A673 (cell line): ENCODE data around the gene CSGALNACT2. TPM values are rescaled to one million over a fixed set of nuclear protein-coding genes. Genes with fewer than 3 reads are reported as not detected.
"Not testable (repeated sequence)": the region's sequence is repeated elsewhere in the genome, so short reads cannot be mapped to it uniquely, and the experiment has no call there.

ENCODE experiments used
- BruUV-seq: library from RNA; stranded (reverse); fragments of 400-500 nt; replicated peaks from 2 replicates; lab custom pipeline; 2021; lab: Mats Ljungman, UMichigan
- CTCF ChIA-PET: fragments of 300-600 bp; sonication (Branson Sonifier 250); formaldehyde crosslinking; loops from one replicate; lab custom pipeline; 2022; ENCODE audit warnings: antibody characterized with exemption; lab: Charles Lee
- POLR2A ChIA-PET: fragments of 300-600 bp; sonication (Branson Sonifier 250); formaldehyde crosslinking; loops from one replicate; lab custom pipeline; 2022; ENCODE audit warnings: antibody characterized with exemption; ENCODE audit not compliant: low non-redundant PET; lab: Charles Lee
- DNase-seq: peaks from one replicate; pipeline ENCODE4 v3.0.0-alpha.2; 2015; ENCODE audit warnings: low spot score
- H3K27ac ChIP-seq: fragments of 200-600 bp; sonication (generic); 2 replicates; pipeline ENCODE4 v1.5.1; 2016; ENCODE audit warnings: mixed run types, low read depth, mild to moderate bottlenecking, mixed read lengths, antibody characterized with exemption, low read length; ENCODE audit not compliant: poor library complexity, severe bottlenecking
- H3K27me3 ChIP-seq: fragments of 200-600 bp; sonication (generic); replicated peaks from 2 replicates; pipeline ENCODE4 v1.6.1; 2017; ENCODE audit warnings: mixed run types, low read depth, mild to moderate bottlenecking, mixed read lengths, antibody characterized with exemption, low read length; ENCODE audit not compliant: insufficient read depth, poor library complexity
- H3K36me3 ChIP-seq: fragments of 200-600 bp; sonication (generic); 2 replicates; pipeline ENCODE4 v1.6.1; 2016; ENCODE audit warnings: mixed run types, mild to moderate bottlenecking, mixed read lengths, antibody characterized with exemption, low read length; ENCODE audit not compliant: insufficient read depth, poor library complexity, severe bottlenecking
- H3K4me1 ChIP-seq: fragments of 200-600 bp; sonication (generic); 2 replicates; pipeline ENCODE4 v1.6.1; 2017; ENCODE audit warnings: mixed run types, mild to moderate bottlenecking, mixed read lengths, antibody characterized with exemption, low read length; ENCODE audit not compliant: insufficient read depth, poor library complexity, severe bottlenecking
- H3K4me3 ChIP-seq: fragments of 200-600 bp; sonication (generic); 2 replicates; pipeline ENCODE4 v1.5.1; 2016; ENCODE audit warnings: low read depth, mixed run types, mild to moderate bottlenecking, mixed read lengths, low read length; ENCODE audit not compliant: poor library complexity, severe bottlenecking
- H3K9me3 ChIP-seq: fragments of 200-600 bp; sonication (generic); 2 replicates; pipeline ENCODE4 v1.6.1; 2016; ENCODE audit warnings: mixed run types, low read depth, mild to moderate bottlenecking, mixed read lengths, antibody characterized with exemption, low read length; ENCODE audit not compliant: poor library complexity, severe bottlenecking
- EZH2 ChIP-seq: fragments of 200-600 bp; sonication (generic); IDR thresholded peaks from 2 replicates; pipeline ENCODE4 v1.6.1; 2017; ENCODE audit warnings: borderline replicate concordance, low read depth, mild to moderate bottlenecking, mixed read lengths, antibody characterized with exemption, low read length; ENCODE audit not compliant: poor library complexity, severe bottlenecking
- intact Hi-C: fragments of 100-400 bp; cut with micrococcal nuclease; formaldehyde crosslinking; loops from one replicate; pipeline ENCODE4 v1.10.0; 2022; ENCODE audit not compliant: unreplicated experiment
- total RNA-seq: library from RNA; stranded (reverse); gene quantifications from 2 replicates; pipeline ENCODE4 v1.2.3, GENCODE V29; 2021
- TF ChIP-seq, protein P1 (sequence below): fragments of 300-800, 200-600 bp; sonication (generic); conservative IDR thresholded peaks from 2 replicates; pipeline ENCODE4 v1.5.1; 2017; ENCODE audit warnings: low read depth, mild to moderate bottlenecking, antibody characterized with exemption, low read length, moderate library complexity, mixed read lengths

The CSGALNACT2 gene
- total RNA-seq, 1 experiment from 2014 or later, result 18.6 TPM

DNA sequence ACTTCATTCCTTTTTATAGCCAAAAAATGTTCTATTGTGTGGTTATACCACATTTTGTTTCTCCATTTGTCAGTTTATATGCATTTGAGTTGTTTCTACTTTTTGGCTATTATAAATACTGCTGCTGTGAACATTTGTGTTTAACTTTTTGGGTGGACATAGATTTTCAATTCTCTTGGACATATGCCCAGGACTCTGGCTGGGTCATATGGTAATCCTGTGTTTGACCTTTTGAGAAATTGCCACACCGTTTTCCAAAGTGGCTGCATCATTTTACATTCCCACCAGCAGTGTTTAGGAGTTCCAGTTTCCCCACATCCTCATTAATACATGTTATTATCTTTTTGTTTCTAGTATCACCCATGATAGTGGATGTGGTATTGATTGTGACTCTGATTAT, 39.4 kb downstream of the CSGALNACT2 start:
- no TSS peak for BruUV-seq
- intact Hi-C loops, result no loop called here
- CTCF ChIA-PET, result no interaction called here
- Histone ChIP-seq H3K27me3 (no peaks in the 10 kb centered on the region), H3K36me3 (peaks cover 17% of the 10 kb centered on the region), H3K9me3 (no peaks in the 10 kb centered on the region), H3K27ac (no peak overlapping the region), H3K4me1 (no peaks in the 10 kb centered on the region), H3K4me3 (no peak overlapping the region)
- POLR2A ChIA-PET, result no interaction called here
- no peak for TF ChIP-seq EZH2
- TF ChIP-seq, protein P1, sequence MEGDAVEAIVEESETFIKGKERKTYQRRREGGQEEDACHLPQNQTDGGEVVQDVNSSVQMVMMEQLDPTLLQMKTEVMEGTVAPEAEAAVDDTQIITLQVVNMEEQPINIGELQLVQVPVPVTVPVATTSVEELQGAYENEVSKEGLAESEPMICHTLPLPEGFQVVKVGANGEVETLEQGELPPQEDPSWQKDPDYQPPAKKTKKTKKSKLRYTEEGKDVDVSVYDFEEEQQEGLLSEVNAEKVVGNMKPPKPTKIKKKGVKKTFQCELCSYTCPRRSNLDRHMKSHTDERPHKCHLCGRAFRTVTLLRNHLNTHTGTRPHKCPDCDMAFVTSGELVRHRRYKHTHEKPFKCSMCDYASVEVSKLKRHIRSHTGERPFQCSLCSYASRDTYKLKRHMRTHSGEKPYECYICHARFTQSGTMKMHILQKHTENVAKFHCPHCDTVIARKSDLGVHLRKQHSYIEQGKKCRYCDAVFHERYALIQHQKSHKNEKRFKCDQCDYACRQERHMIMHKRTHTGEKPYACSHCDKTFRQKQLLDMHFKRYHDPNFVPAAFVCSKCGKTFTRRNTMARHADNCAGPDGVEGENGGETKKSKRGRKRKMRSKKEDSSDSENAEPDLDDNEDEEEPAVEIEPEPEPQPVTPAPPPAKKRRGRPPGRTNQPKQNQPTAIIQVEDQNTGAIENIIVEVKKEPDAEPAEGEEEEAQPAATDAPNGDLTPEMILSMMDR, result no peak
- DNase-seq, result no peak

DNA sequence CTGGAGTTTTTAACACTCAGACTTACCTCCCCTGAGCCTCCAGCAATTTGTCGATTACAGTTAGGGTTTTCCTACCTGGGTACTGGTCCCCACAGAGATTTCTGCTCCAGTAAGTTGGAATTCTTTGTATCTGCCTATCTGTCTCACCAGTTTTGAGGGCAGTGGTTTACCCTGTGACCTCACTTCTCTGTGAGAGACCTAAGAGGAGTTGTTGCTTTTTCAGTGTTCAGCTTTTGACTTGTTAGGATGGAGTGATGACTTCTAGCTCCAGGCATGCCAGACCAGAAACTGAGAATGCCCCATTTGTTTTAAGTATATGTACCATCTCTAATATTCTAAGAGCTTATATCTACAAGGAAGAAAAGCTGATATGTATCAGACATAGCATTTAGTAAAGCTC, 42.9 kb downstream of the CSGALNACT2 start:
- Histone ChIP-seq H3K4me1 (no peaks in the 10 kb centered on the region), H3K36me3 (peaks cover 28% of the 10 kb centered on the region), H3K4me3 (no peak overlapping the region), H3K27ac (no peak overlapping the region), H3K27me3 (no peaks in the 10 kb centered on the region), H3K9me3 (no peaks in the 10 kb centered on the region)
- no peak for TF ChIP-seq EZH2
- TF ChIP-seq, protein P1, result no peak
- BruUV-seq, result no TSS peak
- POLR2A ChIA-PET, result no interaction called here
- CTCF ChIA-PET, result no interaction called here
- DNase-seq, result no peak
- intact Hi-C loops, result no loop called here

DNA sequence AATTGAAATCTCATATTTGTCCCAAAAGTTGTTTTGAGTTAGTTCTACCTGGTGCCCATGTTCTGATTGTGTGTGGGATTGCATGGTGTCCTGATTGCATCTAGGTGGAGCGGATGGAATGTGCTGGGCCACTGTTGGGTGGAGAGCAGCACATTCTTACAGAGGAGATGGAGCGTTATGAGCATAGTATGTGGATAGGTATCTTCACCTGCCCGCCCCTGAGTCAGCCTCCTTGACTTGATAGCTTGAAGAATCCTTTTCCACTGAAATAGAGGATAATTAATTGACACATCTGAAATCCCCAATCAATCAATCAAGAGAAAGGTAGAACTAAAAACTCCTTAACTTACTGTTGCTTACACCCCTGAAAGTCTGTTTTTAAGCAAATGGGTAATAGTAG, 45.5 kb downstream of the CSGALNACT2 start:
- H3K9me3 ChIP-seq, H3K4me3 ChIP-seq, H3K27me3 ChIP-seq, H3K4me1 ChIP-seq, H3K27ac ChIP-seq, BruUV-seq, DNase-seq, intact Hi-C loops, POLR2A ChIA-PET, CTCF ChIA-PET: not testable (repeated sequence)
- H3K36me3 ChIP-seq, result peaks cover 11% of the 10 kb centered on the region

DNA sequence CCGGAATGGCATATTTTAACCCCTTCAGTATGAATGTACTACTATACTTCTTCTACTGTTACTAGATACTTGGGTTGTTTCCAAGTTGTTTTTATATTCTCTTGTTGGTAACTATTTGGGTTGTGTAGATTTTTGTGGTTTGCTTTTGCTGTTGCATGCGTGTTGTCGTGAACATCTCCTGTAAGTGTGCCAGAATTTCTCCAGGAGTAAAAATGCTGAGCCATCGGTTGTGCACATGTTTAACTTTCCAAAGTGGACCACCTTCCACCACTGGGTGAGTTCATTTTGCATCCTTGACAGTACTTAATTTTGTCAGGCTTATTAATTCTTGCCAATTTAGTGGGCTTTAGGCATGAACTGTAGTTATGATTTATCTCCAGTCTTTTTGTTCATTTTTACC, 47.9 kb downstream of the CSGALNACT2 start:
- no peak for TF ChIP-seq EZH2
- TF ChIP-seq, protein P1, result no peak
- no TSS peak for BruUV-seq
- Histone ChIP-seq H3K27me3 (no peaks in the 10 kb centered on the region), H3K9me3 (no peaks in the 10 kb centered on the region), H3K4me3 (no peak overlapping the region), H3K27ac (no peak overlapping the region), H3K36me3 (peaks cover 11% of the 10 kb centered on the region), H3K4me1 (no peaks in the 10 kb centered on the region)
- intact Hi-C loops, result no loop called here
- DNase-seq, result no peak
- CTCF ChIA-PET, result no interaction called here
- POLR2A ChIA-PET, result no interaction called here
